Inferior parietal cortex (tissue), 1 donor: Measurements from ENCODE around the gene NDUFA3.

Experiments
- DNase-seq: peaks from one replicate; pipeline ENCODE4 v3.0.0-alpha.2; 2016; ENCODE audit errors: extremely low spot score

Gene NDUFA3

DNA sequence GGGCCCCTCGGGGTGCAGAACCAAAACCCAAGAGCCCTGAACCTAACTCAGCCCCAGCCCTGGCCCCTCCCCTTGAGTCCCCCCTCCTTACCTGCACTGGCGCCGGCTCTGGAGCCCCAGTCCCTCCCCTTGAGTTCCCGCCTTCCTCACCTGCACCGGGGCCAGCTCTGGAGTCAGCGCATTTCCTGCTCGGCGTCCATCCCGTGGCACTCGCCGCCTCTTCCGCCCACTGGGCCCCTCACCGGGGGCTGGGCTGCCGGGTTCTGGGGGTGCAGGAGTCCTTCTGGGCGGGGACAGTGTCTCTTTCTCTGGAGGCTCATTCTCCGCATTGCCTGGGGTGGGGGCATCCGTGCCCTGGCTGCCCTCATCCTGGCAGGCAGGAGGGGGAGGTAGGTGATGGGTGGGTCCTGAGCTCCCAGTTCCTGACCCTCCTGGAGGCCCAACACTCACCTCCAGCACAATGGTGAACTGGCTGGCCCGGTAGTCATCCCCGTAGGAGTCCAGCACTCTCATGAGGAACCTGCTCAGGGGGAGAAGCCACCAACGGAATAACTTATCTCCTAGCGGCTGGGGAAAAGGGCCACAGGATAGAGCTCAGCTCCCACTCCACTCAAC, 5.3 kb downstream of the NDUFA3 start:
- no peak for DNase-seq

DNA sequence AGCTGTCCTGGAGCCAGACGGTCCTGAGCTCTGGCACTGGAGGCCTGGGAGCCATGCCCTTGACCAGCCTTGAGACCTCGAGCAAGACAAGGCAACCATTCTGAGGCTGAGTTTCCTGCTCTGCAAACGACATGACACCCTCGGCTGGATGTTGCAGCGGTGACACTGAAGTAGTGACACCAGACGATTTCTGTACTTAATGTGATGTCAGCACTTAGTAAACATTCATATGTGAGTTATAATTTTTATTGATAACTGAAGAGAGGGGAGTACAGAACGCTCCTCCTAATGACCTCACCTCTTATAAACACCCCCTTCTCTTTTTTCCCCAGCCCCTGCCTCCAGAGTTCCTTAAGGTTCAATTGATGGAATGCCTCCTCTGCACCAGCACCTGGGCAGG, 5.8 kb downstream of the NDUFA3 start:
- DNase-seq, result no peak

DNA sequence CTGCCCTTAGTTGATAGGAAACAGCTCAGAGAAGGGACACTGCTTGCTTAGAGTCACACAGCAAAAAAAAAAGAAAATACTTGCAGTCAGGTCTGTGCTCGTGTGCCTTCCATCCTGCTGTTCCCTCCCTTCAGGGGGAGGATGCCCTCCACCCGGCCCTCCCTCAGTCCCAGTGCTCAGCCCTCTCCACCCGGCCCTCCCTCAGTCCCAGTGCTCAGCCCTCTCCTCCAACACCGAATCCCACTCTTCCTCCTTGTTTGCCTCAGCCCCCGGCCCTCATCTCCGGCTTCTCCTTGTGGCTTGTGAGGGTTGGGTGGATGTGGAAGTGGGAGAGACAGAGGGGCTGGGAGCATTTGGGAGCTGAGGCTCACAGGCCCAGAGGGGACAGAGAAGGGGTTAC, 7.0 kb downstream of the NDUFA3 start:
- no peak for DNase-seq

DNA sequence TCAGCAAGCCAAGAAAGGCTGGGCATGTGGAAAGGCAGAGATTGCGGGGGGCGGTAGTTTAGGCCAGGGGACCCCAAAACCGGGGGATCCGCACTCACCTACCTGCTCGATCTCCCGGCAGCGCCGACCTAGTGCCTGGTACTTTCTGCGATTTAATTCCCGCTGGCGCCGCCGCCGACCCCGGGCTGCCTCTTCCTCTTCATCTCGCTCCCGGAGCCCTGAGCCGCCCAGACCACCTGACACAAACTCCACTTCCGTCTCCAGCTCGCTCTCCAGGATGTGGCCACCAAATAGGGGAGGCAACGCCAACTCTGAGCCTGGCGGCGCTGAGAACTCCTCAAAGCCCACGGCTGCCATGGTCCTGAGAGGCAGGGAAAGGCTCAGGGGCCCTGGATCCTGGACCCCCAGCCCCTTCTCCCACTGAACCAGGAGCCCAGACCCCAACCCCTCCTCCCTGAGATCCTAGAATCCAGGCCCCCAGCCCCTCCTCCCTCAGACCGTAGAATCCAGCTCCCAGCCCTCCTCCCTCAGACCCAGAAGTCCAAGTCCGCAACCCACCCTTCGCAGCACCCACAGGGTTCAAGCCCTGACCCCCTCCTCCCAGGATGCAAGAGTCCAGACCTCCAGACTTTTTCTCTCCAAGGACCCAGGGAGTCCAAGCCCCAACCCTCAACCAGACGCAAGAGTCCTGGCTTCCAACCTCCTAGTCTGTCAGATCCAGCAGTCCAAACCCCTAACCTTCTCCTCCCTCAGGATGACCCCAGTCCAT, 11.9 kb downstream of the NDUFA3 start:
- no peak for DNase-seq

DNA sequence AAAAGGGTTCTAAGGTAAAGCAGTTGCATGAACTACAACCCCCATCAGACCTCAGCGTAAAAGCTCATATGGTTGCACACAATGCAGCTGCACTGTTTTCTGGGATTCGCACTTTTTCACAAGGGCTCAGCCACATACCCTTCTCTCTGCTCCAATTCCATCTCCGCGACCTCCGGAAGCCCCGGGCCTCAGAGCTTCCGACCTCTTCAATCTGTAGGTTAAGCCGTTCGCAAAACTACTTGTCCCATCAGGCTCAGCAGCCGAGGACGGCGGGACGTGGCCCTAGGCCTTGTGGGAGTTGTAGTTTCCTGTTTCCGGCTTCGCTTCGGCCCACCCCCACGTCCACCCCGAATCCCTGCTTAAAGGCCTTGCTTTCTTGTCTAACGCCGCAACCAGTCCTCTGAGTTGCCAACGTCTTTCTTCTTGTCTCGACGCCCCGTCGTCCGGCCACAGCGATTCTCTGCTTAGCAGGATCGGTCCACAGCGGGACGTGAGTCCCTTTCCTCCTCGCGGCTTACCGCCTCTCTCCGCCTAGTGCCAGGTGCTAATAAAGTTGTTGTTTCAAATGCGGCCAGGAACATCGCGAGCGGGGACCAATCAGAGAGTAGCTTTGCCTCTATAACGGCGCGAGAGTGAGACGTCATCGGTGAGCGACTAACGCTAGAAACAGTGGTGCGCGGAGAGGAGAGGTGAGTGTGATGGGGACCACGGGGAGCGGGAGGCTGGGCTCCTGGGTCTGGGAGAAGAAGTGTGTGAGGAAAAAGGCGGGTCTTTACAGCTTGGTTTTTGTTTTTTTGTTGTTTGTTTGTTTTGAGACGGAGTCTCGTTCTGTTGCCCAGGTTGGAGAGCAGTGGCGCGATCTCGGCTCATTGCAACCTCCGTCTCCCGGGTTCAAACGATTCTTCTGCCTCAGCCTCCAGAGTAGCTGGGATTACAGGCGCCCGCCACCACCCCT, 12.7 kb downstream of the NDUFA3 start, which contains the start of the genes PRPF31 and TFPT:
TSS of gene PRPF31 (plus strand) at position 646 of the 955 bp plus-strand sequence. CDS start 2,525 bp downstream, outside the sequence.
TSS of gene TFPT (minus strand) at position 549 of the 955 bp plus-strand sequence. CDS start at position 161, 388 bp downstream.
- peak; percentile 100 for DNase-seq

DNA sequence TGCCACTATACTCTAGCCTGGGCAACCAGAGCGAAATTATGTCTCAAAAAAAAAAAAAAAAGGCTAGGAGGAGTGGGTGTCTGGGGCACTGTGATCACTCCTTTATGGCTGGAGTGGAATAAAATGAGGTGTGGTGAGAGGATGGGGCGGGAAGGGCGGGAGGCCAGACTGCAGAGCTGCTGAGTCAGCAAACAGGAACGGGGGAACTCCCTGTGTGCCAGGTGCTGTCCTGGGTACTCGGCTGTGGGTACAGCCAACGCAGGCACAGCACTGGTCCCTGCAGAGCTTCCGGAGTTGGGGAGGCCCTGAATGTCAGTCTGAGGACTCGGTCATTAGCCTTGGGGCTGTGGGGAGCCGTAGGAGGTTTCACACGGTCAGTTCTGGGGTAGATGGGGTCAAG, 18.6 kb downstream of the NDUFA3 start:
- no peak for DNase-seq

DNA sequence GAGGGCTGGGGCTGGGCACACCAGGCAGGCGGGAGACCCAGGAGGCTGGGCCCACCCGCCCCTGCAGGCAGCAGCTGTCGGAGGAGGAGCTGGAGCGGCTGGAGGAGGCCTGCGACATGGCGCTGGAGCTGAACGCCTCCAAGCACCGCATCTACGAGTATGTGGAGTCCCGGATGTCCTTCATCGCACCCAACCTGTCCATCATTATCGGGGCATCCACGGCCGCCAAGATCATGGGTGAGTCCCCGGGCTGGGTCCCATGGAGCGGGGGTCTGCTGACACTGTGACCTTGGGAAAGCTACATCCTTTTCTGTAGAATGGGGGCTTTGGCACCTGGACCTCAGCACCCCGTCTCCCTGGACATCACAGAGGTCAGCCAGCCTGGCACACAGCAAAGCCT, 21.0 kb downstream of the NDUFA3 start:
- no peak for DNase-seq

DNA sequence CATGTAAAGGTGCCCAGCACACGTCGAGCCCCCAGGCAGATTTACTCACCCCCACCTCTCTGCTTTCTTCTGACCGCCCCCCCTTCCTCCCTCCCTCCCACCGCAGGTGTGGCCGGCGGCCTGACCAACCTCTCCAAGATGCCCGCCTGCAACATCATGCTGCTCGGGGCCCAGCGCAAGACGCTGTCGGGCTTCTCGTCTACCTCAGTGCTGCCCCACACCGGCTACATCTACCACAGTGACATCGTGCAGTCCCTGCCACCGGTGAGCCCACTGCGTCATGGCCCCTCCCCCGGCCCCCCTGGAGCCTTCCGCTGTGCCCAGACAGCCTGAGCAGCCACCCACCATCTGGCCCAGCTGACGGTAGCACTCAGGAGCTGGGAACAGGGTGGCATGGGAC, 21.7 kb downstream of the NDUFA3 start:
- DNase-seq, result no peak

DNA sequence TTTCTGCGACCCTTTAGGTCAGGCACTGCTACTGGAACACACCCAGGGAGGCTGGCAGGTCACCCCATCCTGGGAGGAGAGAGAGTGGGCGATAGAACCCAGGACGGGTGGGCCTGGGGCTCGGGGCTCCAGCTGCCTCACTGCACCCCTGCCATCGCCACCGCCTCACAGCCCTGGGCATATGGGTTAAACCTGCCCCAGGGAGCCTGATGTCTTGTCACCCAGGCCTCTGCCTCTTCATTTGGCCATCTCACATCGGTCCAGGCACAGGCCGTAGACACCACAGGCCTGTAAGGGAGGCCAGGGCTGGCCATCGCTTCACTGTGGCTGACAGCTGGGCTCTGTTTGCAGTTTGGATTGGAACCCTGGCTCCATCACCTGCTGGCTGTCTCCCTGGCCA, 23.1 kb downstream of the NDUFA3 start:
- no peak for DNase-seq

DNA sequence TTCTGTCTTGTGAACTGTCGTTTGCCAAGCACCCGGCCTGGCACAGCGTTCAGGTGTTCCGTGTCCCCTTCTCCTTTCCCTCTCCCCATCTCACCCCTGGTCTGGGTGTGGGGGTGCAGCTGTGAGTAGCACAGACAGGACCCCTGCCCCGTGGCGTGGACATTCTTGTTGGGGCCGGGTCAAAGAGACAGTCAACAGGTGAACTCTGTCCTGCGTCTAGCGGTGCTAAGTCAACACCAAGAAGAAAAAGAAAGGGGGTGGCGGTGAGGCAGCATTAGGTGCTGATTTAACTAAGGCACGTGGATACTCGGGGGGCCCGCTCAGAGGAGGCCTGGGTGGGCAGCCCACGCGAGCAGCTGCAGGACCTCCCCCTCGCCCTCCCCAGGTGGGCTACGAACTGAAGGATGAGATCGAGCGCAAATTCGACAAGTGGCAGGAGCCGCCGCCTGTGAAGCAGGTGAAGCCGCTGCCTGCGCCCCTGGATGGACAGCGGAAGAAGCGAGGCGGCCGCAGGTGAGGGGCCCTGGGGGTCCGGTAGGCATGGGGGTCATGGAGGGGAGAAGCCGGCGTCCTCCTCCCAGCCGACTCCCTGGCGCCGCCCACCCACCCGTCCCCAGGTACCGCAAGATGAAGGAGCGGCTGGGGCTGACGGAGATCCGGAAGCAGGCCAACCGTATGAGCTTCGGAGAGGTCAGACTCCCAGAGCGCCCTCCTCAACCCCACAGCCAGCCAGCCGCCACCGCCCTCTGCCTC, 25.2 kb downstream of the NDUFA3 start:
- no peak for DNase-seq

DNA sequence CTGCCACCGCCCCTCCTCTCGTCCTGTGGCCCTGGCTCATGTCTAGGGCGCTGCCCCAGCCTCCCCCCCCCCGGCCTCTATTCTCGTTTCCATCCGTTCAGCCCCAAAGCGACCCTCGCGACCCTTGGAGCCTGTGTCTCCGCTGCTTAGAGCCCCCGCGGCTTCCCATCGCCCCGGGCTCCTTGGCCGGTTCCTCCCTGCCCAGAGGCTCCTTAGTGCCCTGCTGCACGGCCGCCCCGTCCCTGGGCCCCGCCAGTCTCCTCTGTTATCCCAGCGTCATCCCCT, 25.7 kb downstream of the NDUFA3 start:
- DNase-seq, result no peak

DNA sequence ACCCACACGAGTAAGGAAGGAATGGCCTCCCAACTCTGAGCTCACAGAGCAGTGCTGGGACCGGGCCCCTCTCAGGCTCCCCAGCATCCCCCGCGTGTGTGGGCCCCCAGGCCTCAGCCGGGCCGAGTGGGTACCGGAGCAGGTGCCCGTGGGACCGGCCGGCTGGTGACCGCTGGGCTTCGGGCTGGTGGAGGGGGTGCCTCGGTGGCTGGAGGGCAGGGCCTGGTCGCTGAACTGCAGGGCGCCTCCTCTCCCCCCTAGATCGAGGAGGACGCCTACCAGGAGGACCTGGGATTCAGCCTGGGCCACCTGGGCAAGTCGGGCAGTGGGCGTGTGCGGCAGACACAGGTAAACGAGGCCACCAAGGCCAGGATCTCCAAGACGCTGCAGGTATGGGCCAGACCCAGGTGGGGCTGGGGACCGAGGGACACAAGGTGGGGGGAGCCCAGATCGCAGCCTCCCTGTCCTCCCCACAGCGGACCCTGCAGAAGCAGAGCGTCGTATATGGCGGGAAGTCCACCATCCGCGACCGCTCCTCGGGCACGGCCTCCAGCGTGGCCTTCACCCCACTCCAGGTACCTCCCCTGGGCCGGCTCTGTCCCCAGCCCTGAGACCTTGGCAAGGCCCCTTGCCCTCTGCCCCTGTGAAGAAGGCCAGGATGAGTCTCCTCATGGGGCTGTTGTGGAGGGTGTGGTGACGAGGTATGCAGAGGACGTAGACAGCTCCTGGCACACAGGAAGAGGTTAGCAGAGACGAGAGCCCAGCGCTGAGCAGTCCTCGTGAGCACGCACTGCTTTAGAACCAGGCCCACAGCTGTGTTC, 26.4 kb downstream of the NDUFA3 start:
- DNase-seq, result no peak

DNA sequence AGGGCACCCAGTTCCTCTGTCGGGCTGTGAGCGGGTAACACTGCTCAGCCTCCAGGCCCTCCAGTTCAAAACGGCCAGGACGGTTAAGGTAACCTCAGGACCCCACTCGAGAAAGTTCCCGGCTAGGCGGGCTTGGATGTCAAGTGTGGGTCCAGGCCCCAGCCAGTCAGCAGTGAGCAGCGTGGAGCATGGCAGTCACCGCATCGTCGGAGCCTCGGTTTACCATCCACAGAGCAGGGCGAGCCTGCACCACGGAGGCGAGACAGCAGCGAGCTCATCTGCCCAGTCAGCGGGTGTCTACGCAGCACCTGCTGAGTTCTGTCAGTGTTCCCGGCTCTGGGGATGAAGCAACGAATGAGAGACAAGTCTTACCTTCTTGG, 27.0 kb downstream of the NDUFA3 start:
- no peak for DNase-seq

DNA sequence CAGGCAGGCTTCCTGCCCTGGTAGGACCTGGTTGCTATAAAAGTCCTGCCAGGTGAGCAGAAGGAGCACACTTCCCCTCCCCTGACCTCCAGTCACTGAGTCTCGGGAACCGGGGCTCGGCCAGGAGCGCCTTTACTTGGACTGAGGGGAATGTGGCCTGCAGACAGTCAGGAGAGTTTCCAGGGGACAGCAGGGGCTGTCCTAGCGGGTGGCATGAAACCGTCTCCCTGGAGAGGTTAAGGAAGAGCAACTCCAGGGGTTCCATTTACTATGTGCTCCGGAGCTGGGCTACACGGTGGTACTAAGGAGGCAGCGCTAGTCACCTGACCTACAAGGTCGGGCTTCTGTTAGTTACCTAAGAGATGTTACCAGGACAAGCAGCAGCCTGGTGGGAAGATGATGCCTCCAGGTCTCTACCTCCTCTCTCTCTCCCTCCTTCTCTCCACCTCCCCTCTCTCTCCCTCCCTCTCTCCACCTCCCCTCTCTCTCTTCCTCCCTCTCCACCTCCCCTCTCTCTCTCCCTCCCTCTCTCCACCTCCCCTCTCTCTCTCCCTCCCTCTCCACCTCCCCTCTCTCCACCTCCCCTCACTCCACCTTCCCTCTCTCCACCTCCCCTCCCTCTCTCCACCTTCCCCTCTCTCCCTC, 30.8 kb downstream of the NDUFA3 start:
- DNase-seq, result no peak

DNA sequence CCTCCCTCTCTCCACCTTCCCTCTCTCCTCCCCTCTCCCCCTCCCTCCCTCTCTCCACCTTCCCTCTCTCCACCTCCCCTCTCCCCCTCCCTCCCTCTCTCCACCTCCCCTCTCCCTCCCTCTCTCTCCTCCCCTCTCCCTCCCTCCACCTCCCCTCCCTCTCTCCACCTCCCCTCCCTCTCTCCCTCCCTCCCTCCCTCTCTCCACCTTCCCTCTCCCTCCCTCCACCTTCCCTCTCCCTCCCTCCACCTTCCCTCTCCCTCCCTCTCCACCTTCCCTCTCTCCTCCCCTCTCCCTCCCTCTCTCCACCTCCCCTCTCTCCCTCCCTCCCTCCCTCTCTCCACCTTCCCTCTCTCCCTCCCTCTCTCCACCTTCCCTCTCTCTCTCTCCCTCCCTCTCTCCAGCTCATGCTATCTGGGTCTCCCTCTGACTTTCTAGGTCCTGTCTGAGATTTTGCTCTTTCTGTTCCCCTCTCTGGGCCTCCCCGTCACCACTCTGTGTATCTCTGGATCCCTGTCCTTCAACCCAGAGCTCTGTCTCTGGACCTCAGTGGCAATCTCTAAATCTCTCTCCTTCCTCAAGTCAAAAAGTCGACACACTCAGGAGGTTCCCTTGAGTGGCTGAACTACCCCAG, 31.4 kb downstream of the NDUFA3 start:
- no peak for DNase-seq

DNA sequence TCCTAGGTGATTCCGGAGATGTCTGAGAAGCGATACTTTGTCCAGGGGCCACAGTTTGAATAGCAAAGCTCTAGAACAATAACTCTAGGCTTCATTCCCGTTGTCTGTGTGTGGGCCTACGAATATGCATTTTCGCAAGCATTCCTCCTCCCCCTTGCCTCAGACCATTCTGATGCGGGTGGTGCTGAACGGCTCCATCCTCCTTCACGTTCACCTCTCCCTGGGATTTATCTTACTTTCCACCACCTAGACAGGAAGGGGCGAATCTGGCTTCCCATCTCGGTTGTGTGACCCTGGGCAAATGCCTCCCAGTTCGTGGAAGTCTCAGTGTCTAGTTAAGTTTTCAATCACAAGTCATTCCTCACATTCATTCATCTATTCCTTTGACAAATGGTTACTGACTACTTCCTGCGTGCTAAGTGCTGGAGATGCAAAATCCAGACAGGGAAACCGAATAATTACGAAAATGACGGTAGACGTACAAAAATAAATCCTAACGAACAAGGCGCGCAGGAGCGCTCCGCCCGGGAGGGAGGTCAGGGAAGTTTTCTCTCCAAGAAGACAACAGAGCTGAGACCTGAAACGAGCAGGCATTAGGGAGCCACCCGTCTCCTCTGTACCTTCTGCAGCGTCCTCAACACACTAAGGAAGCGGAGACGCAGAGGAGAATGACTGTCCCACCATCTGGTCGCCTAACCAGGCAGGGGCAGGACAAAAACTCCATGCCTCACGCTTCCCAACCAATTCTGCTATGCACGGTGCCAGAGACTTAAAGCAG, 33.6 kb downstream of the NDUFA3 start:
- DNase-seq, result no peak

DNA sequence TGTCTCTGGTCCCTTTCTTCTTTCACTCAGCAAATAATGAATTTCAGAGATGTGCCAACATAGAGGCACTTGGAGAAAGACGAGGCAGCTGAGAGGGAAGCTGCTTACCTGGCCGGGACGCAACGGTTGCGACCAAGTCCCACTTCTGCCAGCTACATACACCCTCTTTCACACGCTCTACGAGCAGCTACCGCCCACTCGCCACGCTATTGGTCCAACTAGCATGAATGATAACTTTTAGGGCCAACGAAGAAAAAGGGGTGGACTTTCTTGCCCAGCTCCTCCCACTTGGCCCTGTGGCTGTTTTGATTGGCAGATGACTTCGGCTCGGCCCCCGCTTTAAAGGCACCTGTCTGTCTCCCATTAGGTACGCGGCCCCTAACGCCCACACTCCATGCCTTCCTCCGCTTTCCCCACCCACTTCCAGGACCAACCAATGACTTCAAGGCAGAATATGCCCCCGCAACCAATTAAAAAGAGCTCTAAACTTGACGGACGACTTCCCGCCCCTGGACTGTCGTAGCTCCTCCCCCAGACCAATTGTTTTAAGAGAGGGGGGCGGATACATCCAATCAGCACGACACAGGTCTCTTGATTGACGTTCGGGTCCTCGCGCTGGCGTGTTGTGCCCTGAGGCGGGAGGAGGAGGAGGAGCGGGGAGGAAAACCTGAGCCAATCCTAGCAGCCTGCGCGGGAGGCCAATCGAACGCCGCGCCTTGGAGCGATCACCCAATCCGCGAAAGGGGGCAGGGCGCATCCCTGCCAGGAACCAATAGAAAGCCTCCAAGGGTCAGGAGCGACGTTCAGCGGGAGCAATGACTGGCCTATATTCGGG, 34.4 kb downstream of the NDUFA3 start:
- DNase-seq, result peak; percentile 99
